GM19351 (cell line): ENCODE results near the gene PRKACG.

Experiments
- ATAC-seq: cut with Tn5 transposase; IDR thresholded peaks from one replicate; pipeline ENCODE4 v1.9.1; 2021; ENCODE audit warnings: mild to moderate bottlenecking, moderate library complexity; ENCODE audit not compliant: unreplicated experiment

PRKACG gene

DNA sequence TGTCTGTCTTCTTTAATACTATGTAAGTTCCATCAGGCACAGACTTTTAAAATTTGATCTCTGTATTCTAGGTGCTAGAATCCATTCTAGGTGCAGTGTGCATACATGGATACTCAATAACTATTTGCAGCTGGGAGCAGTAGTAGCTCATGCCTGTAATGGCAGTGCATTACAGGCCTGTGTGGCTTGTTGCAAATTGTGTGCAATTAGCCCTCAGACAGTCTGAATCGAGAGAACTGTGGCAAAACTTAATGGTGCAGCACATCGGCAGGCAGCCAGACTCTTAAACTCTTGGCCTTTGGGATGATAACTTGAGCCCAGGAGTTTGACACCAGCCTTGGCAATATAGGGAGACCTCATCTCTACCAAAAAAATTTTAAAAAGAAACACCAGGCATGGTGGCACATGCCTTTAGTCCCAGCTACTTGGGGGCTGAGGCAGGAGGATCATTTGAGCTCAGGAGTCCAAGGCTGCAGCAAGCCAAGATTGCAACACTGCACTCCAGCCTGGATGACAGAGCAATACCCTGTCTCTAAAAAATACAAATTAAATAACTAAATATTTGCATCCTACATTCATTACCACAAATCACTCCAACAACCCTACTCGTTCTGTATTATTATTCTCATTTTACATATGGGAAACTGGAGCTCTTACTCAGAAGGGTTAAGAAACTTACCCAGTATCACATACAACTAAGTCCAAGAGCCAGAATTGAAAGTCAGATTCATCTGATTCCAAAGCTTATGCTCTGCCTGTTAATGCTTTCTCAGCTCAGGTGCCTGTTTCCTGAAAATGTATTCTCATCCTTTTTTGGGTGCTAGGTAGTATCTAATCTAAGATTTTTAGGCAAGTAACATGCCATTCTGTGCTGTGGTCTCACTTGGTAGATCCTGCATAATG is 30.1 kb downstream of the PRKACG start:
- ATAC-seq, result no peak

- peak; percentile 39 for ATAC-seq
Measured at GRCh38 chr9:68983008-68983411, 30.9 kb downstream of the PRKACG start.

DNA sequence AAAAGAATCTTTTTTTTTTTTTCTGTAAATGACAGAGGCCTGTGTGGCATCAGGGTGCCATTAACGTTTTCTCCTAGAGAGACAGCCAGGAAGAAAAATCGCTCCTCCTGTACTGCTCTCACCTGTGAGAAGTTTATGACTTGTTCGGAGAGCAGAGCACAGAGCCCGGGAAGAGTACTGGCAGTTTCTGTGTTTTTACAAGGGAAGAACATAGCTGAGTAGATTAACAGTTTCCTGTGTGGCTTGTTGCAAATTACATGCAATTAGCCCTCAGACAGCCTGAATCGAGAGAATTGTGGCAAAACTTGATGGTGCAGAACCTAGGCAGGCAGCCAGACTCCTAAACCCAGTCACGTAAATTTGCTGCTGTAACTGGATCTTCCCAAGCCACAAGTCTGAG is 32.1 kb downstream of the PRKACG start:
- ATAC-seq, result peak; percentile 54

GRCh38 chr9:68980341-68980914 is 33.5 kb downstream of the PRKACG start:
- no peak for ATAC-seq

DNA sequence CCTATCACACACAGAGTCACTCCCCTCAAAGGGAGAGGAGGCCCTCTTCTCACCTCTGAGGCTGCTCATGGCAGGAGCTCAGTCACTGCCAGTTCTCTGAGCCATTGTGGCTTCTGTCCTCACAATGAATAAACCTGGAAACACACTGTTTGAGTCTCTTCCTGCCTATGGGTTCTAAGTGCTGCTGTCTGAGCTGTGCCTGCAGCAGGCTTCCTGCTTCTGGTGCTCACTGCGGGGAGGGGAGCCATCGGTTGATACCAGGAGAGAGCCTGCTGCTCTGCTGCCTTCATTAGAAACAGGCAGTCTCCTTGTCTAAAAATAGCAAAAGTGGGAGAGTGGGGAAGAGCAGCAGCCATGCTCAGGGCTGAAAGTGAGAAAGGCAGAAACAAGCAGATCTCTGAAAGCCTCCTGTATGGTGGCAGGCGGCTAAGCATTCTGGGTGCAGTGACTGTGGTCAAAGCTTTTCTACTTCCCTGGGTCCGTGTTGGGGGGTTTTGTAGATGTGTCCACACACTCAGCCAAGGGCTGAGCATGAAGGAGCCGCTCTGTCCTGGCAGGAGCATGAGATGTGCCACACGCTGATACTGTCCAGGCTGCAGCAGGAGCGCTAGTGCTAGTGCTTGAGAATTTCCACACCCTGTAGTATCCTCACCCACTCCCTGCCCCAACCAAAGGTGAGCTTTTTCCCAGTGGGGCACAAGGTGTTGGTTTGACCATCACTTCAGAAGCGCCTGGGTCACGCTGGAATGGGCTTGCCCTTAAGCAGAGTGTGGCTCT is 34.2 kb downstream of the PRKACG start:
- ATAC-seq, result no peak

- ATAC-seq, result no peak
Measured at GRCh38 chr9:68978501-68978900, 35.4 kb downstream of the PRKACG start.

- no peak for ATAC-seq
Measured at GRCh38 chr9:68978066-68978465, 35.8 kb downstream of the PRKACG start.

GRCh38 chr9:68975365-68976043 is 38.4 kb downstream of the PRKACG start:
- ATAC-seq, result no peak

DNA sequence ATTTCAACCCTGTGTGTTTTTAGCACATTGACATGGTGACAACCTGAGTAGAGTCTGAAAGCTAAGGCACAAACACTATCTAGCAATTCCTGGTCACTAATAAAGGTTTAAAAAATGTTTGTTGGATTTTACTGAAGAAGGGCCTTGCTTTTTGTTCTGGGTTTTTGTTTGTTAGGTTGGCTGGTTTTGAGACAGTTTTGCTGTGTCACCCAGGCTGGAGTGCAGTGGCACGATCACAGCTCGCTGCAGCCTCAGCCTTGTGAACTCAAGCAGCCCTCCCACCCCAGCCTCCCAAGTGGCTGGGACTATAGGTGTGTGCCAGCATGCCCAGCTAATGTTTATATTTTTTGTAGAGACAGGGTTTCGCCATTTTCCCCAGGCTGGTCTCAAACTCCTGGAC is 39.0 kb downstream of the PRKACG start:
- no peak for ATAC-seq

DNA sequence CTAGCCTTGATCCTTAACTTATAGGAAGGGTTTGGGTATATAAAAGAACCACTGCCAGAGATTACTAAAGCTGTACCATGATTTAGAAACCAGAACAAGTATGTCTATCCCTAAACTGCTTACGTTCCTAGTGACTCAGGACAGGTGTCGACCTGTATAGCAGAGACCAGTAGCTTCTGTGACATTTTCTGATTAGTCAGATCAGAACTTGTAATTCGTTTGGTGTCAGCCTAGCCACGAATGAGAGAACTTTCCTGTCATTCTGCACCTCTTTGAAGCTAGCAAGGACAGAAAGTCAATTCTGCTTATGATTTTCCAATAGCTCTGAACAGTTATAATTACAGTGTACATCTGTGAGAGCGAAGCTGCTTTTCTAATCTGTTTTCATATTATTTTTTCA is 39.5 kb downstream of the PRKACG start:
- ATAC-seq, result peak; percentile 93

- ATAC-seq, result no peak
Measured at GRCh38 chr9:68973619-68974018, 40.3 kb downstream of the PRKACG start.

DNA sequence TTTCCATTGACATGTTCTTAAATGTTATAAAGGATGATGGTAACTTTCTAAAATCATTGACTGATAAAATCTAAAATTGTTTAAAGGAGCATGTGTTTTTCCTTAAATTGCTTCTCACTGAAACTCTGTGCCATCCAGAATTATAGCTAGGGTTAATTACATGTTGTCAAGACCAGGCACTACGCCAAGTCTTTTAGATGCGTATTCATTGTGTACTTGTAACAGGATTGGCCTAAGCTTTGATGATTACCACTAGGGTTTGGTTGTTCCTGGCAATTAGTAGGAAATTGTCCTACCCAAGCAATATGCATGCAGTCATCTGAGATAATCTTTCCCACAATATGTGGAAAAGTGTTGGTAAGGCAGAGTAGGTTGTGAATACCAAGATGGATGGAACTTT is 43.8 kb downstream of the PRKACG start:
- no peak for ATAC-seq

- no peak for ATAC-seq
Measured at GRCh38 chr9:68969538-68969937, 44.4 kb downstream of the PRKACG start.

GRCh38 chr9:68967800-68968199 is 46.1 kb downstream of the PRKACG start:
- ATAC-seq, result no peak

DNA sequence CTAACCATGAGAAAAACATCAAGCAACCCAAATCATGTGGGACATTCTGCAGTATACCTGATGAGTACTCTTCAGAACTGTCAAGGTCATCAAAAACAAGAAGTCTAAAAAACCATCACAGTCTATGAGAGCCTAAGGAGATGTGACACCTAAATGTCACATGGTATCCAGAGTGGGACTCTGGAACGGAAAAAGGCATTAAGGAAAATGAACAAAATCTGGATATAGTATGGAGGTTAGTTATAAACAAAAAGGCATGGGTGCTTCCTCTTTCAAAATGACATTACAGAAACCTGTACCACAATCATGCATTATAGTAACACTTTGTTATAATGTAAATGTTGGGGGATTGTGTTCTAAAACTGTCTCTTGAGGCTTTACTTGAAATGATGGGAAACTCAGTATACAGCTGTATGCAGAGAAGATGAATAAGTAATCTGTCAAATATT is 47.4 kb downstream of the PRKACG start:
- ATAC-seq, result peak; percentile 80

- ATAC-seq, result no peak
Measured at GRCh38 chr9:68964765-68965164, 49.1 kb downstream of the PRKACG start.

DNA sequence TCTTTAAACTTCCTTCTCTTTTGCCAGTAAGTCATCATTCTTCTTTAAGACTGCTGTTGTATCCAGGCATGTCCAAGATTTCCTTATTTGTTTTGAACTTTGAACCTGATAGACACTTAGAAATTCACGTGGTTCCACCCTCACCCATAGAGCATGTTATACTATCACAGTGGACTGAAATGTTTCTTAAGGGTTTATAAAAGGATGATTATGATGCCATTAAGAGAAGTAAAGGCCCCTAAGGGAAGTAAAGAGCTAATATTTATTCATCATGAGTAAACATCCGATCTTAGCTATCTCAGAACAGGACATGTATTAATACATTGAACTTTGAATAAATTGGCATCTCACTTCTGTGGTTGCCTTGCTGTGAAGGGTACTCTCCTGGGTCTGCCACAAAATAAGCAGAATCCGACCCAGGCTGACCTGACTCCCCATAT is 49.8 kb downstream of the PRKACG start:
- no peak for ATAC-seq

GRCh38 chr9:68963416-68963815 is 50.5 kb downstream of the PRKACG start:
- no peak for ATAC-seq
